OCI-LY3 (cell line): ENCODE data around the gene SNN.

ENCODE experiments used
- H2AFZ ChIP-seq: fragments of 200-600, 300-600 bp; shearing (Covaris generic); 2 replicates; pipeline ENCODE4 v1.6.0; 2014; ENCODE audit warnings: antibody characterized with exemption, low read depth, low read length
- H3K27ac ChIP-seq: fragments of 200-600, 300-600 bp; sonication (generic); 2 replicates; pipeline ENCODE4 v1.5.1; 2014; ENCODE audit warnings: mild to moderate bottlenecking, low read length, moderate library complexity, mixed read lengths
- H3K27me3 ChIP-seq: fragments of 200-600, 300-600 bp; sonication (generic); 2 replicates; pipeline ENCODE4 v1.6.1; 2014; ENCODE audit warnings: low read depth, low read length, mixed read lengths
- H3K36me3 ChIP-seq: fragments of 200-600, 300-600 bp; sonication (generic); replicated peaks from 2 replicates; pipeline ENCODE3; 2014; ENCODE audit warnings: low read depth, low read length, mixed read lengths
- H3K4me1 ChIP-seq: fragments of 300-600, 200-600 bp; sonication (generic); 2 replicates; pipeline ENCODE4 v1.6.1; 2014; ENCODE audit warnings: low read length, mixed read lengths
- H3K4me2 ChIP-seq: fragments of 200-600, 300-600 bp; sonication (generic); 2 replicates; pipeline ENCODE4 v1.6.1; 2014; ENCODE audit warnings: low read length, mixed read lengths
- H3K4me3 ChIP-seq: fragments of 300-600, 200-600 bp; sonication (generic); 2 replicates; pipeline ENCODE4 v1.5.1; 2014; ENCODE audit warnings: antibody characterized with exemption, mild to moderate bottlenecking, low read length, moderate library complexity
- H3K79me2 ChIP-seq: fragments of 300-600, 200-600 bp; shearing (Covaris generic); 2 replicates; pipeline ENCODE4 v1.6.1; 2014; ENCODE audit warnings: mild to moderate bottlenecking, low read length, mixed read lengths
- H3K9ac ChIP-seq: fragments of 300-600, 200-600 bp; shearing (Covaris generic); 2 replicates; pipeline ENCODE4 v1.6.0; 2014; ENCODE audit warnings: mild to moderate bottlenecking, low read length, moderate library complexity
- H3K9me3 ChIP-seq: fragments of 200-600, 300-600 bp; shearing (Covaris generic); 2 replicates; pipeline ENCODE4 v1.6.1; 2014; ENCODE audit warnings: low read length, mixed read lengths; ENCODE audit not compliant: insufficient read depth
- H4K20me1 ChIP-seq: fragments of 200-600, 300-600 bp; sonication (generic); 2 replicates; pipeline ENCODE4 v1.6.1; 2016; ENCODE audit warnings: low read length, mixed read lengths; ENCODE audit not compliant: insufficient read depth
- CTCF ChIP-seq: fragments of 200-600, 300-600 bp; sonication (generic); IDR thresholded peaks from 2 replicates; pipeline ENCODE4 v1.5.1; 2014; ENCODE audit warnings: antibody characterized with exemption, low read length, low read depth
- EZH2phosphoT487 ChIP-seq: fragments of 200-600 bp; shearing (Covaris generic); IDR thresholded peaks from 2 replicates; pipeline ENCODE4 v1.6.1; 2018; ENCODE audit warnings: antibody characterized with exemption, mixed run types, low read depth

The SNN gene

GRCh38 chr16:11681556-11681955, 13.3 kb downstream of the SNN start:
- H3K4me1 ChIP-seq: peaks cover 83% of the 10 kb centered on the region

DNA sequence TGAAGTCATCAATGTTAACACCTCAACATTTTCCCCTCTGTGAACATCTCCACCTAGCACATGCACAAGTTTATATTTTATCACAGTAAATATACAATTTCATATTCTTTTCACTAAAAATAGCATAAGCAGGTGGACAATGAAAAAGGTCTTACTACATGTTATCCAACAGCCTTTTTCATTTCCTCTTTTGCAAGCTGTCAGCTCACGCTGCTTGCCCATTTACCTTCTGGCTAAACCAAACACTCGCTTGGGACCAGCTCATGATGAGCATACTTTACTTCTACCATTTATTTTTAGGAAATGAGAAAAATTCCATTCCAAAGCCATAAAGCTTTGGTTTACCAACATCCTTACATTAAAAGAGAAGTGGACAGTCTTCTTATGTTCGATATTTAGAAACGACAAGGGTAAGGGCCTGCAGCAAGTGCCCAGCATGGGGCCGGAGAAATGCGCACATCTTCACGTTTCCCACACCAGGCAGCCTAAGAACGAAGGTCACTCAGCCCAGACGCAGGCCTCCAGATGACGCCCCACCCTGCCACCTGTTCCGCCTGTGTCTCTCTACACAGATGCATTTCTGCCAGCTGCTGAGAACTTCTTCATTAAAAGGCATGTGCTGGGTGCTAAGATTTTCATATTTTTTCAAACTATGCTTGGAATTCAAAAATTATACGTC, 13.9 kb downstream of the SNN start:
- peaks cover 64% of the 10 kb centered on the region for H4K20me1 ChIP-seq
- H3K4me3 ChIP-seq: peak overlapping the region; percentile 15; the same call in 1 of the 2 replicates
- peak overlapping the region; percentile 83 for H3K27ac ChIP-seq
- peaks cover 89% of the 10 kb centered on the region for H3K4me1 ChIP-seq
- no peaks in the 10 kb centered on the region for H3K9me3 ChIP-seq
- H3K9ac ChIP-seq: no peak overlapping the region
- H3K27me3 ChIP-seq: no peaks in the 10 kb centered on the region
- H3K36me3 ChIP-seq: peaks cover 61% of the 10 kb centered on the region
- H2AFZ ChIP-seq: no peak overlapping the region
- TF ChIP-seq CTCF: no peak
- TF ChIP-seq EZH2phosphoT487: no peak
- peak overlapping the region; percentile 50 for H3K4me2 ChIP-seq
- H3K79me2 ChIP-seq: peaks cover 88% of the 10 kb centered on the region

More at GRCh38 chr16:11681556-11681955, 13.3 kb downstream of the SNN start:
- no peak overlapping the region for H2AFZ ChIP-seq
- no peaks in the 10 kb centered on the region for H3K27me3 ChIP-seq
- peak overlapping the region; percentile 50 for H3K4me2 ChIP-seq
- no peak overlapping the region; the same call in 1 of the 2 replicates for H3K9ac ChIP-seq
- H3K79me2 ChIP-seq: peaks cover 87% of the 10 kb centered on the region
- peaks cover 61% of the 10 kb centered on the region for H3K36me3 ChIP-seq
- H3K4me3 ChIP-seq: 0 out of 2 replicates have a peak overlapping the region, but pooled peaks have one; percentile 10
- TF ChIP-seq EZH2phosphoT487 (no peak), CTCF (no peak)
- no peaks in the 10 kb centered on the region for H3K9me3 ChIP-seq
- peak overlapping the region; percentile 83 for H3K27ac ChIP-seq
- peaks cover 69% of the 10 kb centered on the region for H4K20me1 ChIP-seq

- Histone ChIP-seq H3K36me3 (peaks cover 61% of the 10 kb centered on the region), H3K4me2 (peak overlapping the region; percentile 50), H3K4me3 (peak overlapping the region; percentile 15), H2AFZ (no peak overlapping the region), H3K27me3 (no peaks in the 10 kb centered on the region), H4K20me1 (peaks cover 58% of the 10 kb centered on the region), H3K27ac (peak overlapping the region; percentile 83), H3K9me3 (no peaks in the 10 kb centered on the region), H3K79me2 (peaks cover 88% of the 10 kb centered on the region), H3K9ac (peak overlapping the region; percentile 8; the same call in 1 of the 2 replicates), H3K4me1 (peaks cover 90% of the 10 kb centered on the region)
- TF ChIP-seq CTCF (no peak), EZH2phosphoT487 (no peak)
Observed at GRCh38 chr16:11682655-11683096, 14.4 kb downstream of the SNN start.

GRCh38 chr16:11683145-11683544, 14.9 kb downstream of the SNN start:
- H3K36me3 ChIP-seq: peaks cover 61% of the 10 kb centered on the region
- H3K4me2 ChIP-seq: peak overlapping the region; percentile 50
- H3K4me1 ChIP-seq: peaks cover 90% of the 10 kb centered on the region
- H3K9me3 ChIP-seq: no peaks in the 10 kb centered on the region
- H3K27me3 ChIP-seq: no peaks in the 10 kb centered on the region
- peak overlapping the region; percentile 8; the same call in 1 of the 2 replicates for H3K9ac ChIP-seq
- TF ChIP-seq CTCF: no peak
- no peak for TF ChIP-seq EZH2phosphoT487
- peaks cover 53% of the 10 kb centered on the region for H4K20me1 ChIP-seq
- no peak overlapping the region for H2AFZ ChIP-seq
- H3K79me2 ChIP-seq: peaks cover 89% of the 10 kb centered on the region
- H3K4me3 ChIP-seq: peak overlapping the region; percentile 15
- H3K27ac ChIP-seq: peak overlapping the region; percentile 83
